HepG2 (cell line): ENCODE measurements around the gene EMP2. TPM values are rescaled to one million over a fixed set of nuclear protein-coding genes. Genes with fewer than 3 reads are reported as not detected.

Experiments
- HOXA5 ChIP-seq: sonication (generic); formaldehyde crosslinking; IDR thresholded peaks from 2 replicates; pipeline ENCODE4 v1.4.0; 2020; ENCODE audit warnings: missing genetic modification reagents
- MAFK ChIP-seq, 2 experiments: IDR thresholded peaks in 1 of 2; conservative IDR thresholded peaks in 1 of 2; 2 replicates each; pipeline ENCODE4 v1.6.1; 2011; ENCODE audit warnings: improper control_type of control experiment in 2 of 2, low read length in 2 of 2
- RXRB ChIP-seq: IDR thresholded peaks from 2 replicates; pipeline ENCODE4 v1.6.1; 2016; ENCODE audit warnings: borderline replicate concordance, missing genetic modification reagents, missing compliant biosample characterization
- SMAD3 ChIP-seq: sonication (generic); formaldehyde crosslinking; IDR thresholded peaks from 2 replicates; pipeline ENCODE4 v1.4.0; 2020; ENCODE audit warnings: missing genetic modification reagents
- STAG1 ChIP-seq: sonication (generic); formaldehyde crosslinking; IDR thresholded peaks from 2 replicates; pipeline ENCODE4 v1.4.0; 2020; ENCODE audit warnings: missing genetic modification reagents
- ZFP41 ChIP-seq: sonication (generic); formaldehyde crosslinking; IDR thresholded peaks from 2 replicates; pipeline ENCODE4 v1.4.0; 2020; ENCODE audit warnings: mild to moderate bottlenecking, missing genetic modification reagents, borderline replicate concordance
- ZNF264 ChIP-seq: sonication (generic); formaldehyde crosslinking; IDR thresholded peaks from 2 replicates; pipeline ENCODE4 v1.4.0; 2020; ENCODE audit warnings: missing genetic modification reagents
- ZNF44 ChIP-seq: sonication (generic); formaldehyde crosslinking; IDR thresholded peaks from 2 replicates; pipeline ENCODE4 v1.5.1; 2020; ENCODE audit warnings: mild to moderate bottlenecking, missing genetic modification reagents
- polyA plus RNA-seq, 8 experiments: library from polyadenylated mRNA; depleted of rRNA in 3 of 8; stranded (reverse) in 7 of 8; unstranded in 1 of 8; fragments of >200 nt; fragmentation: Illumina TruSeq in 4 of 8; extraction: Trizol in 4 of 8; gene quantifications; 2 replicates each; pipeline versions ENCODE4 v1.2.1 to v1.2.3, GENCODE V29; 2011 to 2016; ENCODE audit warnings: low read depth in 4 of 8, missing spikeins in 1 of 8, mixed read lengths in 1 of 8; ENCODE audit not compliant: insufficient read depth in 1 of 8
- total RNA-seq, 5 experiments: library from RNA; depleted of rRNA; stranded (reverse); fragments of >200 nt; fragmentation: Illumina TruSeq; extraction: Trizol; gene quantifications; 2 replicates each; pipeline ENCODE4 v1.2.3, GENCODE V29; 2016; ENCODE audit warnings: low read depth in 1 of 5
- TF ChIP-seq, protein P1 (sequence below): IDR thresholded peaks from 2 replicates; pipeline ENCODE4 v1.6.1; 2016; ENCODE audit warnings: mild to moderate bottlenecking, missing biosample characterization, missing genetic modification reagents
- TF ChIP-seq, protein P2 (sequence below): sonication (generic); formaldehyde crosslinking; IDR thresholded peaks from 2 replicates; pipeline ENCODE4 v1.5.1; 2020; ENCODE audit warnings: missing genetic modification reagents, mild to moderate bottlenecking, borderline replicate concordance
- TF ChIP-seq, protein P3 (sequence below): IDR thresholded peaks from 2 replicates; pipeline ENCODE4 v1.6.1; 2012; ENCODE audit warnings: low read depth, low read length, improper control_type of control experiment
- TF ChIP-seq, protein P4 (sequence below): sonication (generic); formaldehyde crosslinking; conservative IDR thresholded peaks from 2 replicates; pipeline ENCODE4 v1.5.0; 2020; ENCODE audit warnings: missing genetic modification reagents
- TF ChIP-seq, protein P5 (sequence below): sonication (generic); formaldehyde crosslinking; IDR thresholded peaks from 2 replicates; pipeline ENCODE4 v1.4.0; 2020; ENCODE audit warnings: missing genetic modification reagents

EMP2 gene
- total and polyA plus RNA-seq, 2 of the 13 experiments (the other 11 are each of a cell fraction or from before 2014, with no cell fraction given) = 24.6 to 91.2 TPM

DNA sequence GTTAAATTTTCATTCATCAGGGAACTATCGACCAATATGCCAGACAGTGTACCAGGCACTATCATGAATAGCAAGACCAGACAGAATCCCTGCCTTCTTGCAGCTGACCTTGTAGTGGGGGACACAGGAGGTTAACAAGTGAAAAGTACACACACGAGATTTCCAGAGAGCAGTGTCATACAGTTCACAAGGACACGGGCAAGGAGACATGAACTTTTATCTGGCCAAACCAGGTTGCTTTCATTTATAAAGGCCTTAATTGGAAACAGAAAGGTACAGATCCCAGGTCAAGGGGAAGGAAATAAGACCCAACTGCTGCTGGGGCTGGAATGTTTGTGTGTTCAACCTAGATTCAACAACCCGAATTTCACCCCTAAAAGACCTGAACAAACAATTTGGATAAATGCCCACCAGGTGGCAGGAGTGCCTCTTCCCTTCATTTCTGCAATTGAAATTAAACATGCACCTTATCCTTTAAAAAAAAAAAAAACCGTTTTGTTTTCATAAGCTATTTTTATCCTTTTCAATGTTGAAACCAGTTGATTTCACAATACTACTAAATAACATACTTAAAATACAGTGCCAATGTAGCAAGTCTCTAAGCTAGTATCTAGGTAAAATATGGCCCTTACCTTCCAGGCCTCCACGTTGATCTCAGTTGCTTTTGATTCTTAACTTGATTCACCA, 65.9 kb downstream of the EMP2 start (continued):
- TF ChIP-seq, protein P1, sequence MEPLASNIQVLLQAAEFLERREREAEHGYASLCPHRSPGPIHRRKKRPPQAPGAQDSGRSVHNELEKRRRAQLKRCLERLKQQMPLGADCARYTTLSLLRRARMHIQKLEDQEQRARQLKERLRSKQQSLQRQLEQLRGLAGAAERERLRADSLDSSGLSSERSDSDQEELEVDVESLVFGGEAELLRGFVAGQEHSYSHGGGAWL = no peak
- TF ChIP-seq RXRB (peak; percentile 56; the same call in 1 of the 2 replicates), ZFP41 (CRISPR knock-in tag) (peak; percentile 61; the same call in 1 of the 2 replicates), SMAD3 (peak; percentile 68; the same call in 1 of the 2 replicates), STAG1 (peak; percentile 92), ZNF264 (CRISPR knock-in tag) (0 out of 2 replicates have a peak, but pooled peaks have one; percentile 16), HOXA5 (CRISPR knock-in tag) (0 out of 2 replicates have a peak, but pooled peaks have one; percentile 35), MAFK (conservative IDR thresholded peaks at IDR 0.05 in 1 of 2, IDR thresholded peaks at IDR 0.05 in 1 of 2; ENCODE audit: low read length in 2 of 2) (0 out of 4 replicates have a peak, but pooled peaks of 1 of the 2 experiments have one; percentile 12), ZNF44 (CRISPR knock-in tag) (no peak)
- TF ChIP-seq, protein P2, sequence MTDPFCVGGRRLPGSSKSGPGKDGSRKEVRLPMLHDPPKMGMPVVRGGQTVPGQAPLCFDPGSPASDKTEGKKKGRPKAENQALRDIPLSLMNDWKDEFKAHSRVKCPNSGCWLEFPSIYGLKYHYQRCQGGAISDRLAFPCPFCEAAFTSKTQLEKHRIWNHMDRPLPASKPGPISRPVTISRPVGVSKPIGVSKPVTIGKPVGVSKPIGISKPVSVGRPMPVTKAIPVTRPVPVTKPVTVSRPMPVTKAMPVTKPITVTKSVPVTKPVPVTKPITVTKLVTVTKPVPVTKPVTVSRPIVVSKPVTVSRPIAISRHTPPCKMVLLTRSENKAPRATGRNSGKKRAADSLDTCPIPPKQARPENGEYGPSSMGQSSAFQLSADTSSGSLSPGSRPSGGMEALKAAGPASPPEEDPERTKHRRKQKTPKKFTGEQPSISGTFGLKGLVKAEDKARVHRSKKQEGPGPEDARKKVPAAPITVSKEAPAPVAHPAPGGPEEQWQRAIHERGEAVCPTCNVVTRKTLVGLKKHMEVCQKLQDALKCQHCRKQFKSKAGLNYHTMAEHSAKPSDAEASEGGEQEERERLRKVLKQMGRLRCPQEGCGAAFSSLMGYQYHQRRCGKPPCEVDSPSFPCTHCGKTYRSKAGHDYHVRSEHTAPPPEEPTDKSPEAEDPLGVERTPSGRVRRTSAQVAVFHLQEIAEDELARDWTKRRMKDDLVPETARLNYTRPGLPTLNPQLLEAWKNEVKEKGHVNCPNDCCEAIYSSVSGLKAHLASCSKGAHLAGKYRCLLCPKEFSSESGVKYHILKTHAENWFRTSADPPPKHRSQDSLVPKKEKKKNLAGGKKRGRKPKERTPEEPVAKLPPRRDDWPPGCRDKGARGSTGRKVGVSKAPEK (CRISPR knock-in tag) = no peak
- TF ChIP-seq, protein P3, sequence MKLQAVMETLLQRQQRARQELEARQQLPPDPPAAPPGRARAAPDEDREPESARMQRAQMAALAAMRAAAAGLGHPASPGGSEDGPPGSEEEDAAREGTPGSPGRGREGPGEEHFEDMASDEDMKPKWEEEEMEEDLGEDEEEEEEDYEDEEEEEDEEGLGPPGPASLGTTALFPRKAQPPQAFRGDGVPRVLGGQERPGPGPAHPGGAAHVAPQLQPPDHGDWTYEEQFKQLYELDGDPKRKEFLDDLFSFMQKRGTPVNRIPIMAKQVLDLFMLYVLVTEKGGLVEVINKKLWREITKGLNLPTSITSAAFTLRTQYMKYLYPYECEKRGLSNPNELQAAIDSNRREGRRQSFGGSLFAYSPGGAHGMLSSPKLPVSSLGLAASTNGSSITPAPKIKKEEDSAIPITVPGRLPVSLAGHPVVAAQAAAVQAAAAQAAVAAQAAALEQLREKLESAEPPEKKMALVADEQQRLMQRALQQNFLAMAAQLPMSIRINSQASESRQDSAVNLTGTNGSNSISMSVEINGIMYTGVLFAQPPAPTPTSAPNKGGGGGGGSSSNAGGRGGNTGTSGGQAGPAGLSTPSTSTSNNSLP = peak; percentile 72
- TF ChIP-seq, protein P4, sequence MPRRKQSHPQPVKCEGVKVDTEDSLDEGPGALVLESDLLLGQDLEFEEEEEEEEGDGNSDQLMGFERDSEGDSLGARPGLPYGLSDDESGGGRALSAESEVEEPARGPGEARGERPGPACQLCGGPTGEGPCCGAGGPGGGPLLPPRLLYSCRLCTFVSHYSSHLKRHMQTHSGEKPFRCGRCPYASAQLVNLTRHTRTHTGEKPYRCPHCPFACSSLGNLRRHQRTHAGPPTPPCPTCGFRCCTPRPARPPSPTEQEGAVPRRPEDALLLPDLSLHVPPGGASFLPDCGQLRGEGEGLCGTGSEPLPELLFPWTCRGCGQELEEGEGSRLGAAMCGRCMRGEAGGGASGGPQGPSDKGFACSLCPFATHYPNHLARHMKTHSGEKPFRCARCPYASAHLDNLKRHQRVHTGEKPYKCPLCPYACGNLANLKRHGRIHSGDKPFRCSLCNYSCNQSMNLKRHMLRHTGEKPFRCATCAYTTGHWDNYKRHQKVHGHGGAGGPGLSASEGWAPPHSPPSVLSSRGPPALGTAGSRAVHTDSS (CRISPR knock-in tag) = no peak
- TF ChIP-seq, protein P5, sequence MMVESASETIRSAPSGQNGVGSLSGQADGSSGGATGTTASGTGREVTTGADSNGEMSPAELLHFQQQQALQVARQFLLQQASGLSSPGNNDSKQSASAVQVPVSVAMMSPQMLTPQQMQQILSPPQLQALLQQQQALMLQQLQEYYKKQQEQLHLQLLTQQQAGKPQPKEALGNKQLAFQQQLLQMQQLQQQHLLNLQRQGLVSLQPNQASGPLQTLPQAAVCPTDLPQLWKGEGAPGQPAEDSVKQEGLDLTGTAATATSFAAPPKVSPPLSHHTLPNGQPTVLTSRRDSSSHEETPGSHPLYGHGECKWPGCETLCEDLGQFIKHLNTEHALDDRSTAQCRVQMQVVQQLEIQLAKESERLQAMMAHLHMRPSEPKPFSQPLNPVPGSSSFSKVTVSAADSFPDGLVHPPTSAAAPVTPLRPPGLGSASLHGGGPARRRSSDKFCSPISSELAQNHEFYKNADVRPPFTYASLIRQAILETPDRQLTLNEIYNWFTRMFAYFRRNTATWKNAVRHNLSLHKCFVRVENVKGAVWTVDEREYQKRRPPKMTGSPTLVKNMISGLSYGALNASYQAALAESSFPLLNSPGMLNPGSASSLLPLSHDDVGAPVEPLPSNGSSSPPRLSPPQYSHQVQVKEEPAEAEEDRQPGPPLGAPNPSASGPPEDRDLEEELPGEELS = peak; percentile 50; the same call in 1 of the 2 replicates
- TF ChIP-seq, all 625 proteins: peak for 56
